HUDEP-2 (cell line): ENCODE measurements around the gene ST3GAL4.

Experiments
- DNase-seq, 76 experiments: peaks; one replicate each; lab custom pipeline; 2025; ENCODE audit not compliant: unreplicated experiment in 76 of 76; lab: John Stamatoyannopoulos, UW

Gene ST3GAL4

GRCh38 chr11:126345283-126345682, 10.2 kb upstream of the ST3GAL4 start:
- no peak for DNase-seq

- peak in 75 of 76 experiments; percentile 22 to 98 (median 85) for DNase-seq
Observed at GRCh38 chr11:126345759-126346585, 9.5 kb upstream of the ST3GAL4 start.

- no peak for DNase-seq
Observed at GRCh38 chr11:126346586-126346940, 8.9 kb upstream of the ST3GAL4 start.

- peak in 5 of 76 experiments; percentile 5 to 34 (median 16) for DNase-seq
Observed at GRCh38 chr11:126346946-126347345, 8.5 kb upstream of the ST3GAL4 start.

GRCh38 chr11:126347751-126348668, 7.5 kb upstream of the ST3GAL4 start:
- DNase-seq, result peak in 18 of 76 experiments; percentile 9 to 54 (median 34)

GRCh38 chr11:126348806-126349582, 6.5 kb upstream of the ST3GAL4 start:
- no peak for DNase-seq

GRCh38 chr11:126350836-126351235, 4.7 kb upstream of the ST3GAL4 start:
- peak in 1 of 76 experiments; percentile 4 for DNase-seq

GRCh38 chr11:126352163-126352562, 3.3 kb upstream of the ST3GAL4 start:
- no peak for DNase-seq

- DNase-seq, result peak in 14 of 76 experiments; percentile 3 to 53 (median 21)
Observed at GRCh38 chr11:126352934-126353801, 2.3 kb upstream of the ST3GAL4 start.

GRCh38 chr11:126354631-126355323, 709 bp upstream of the ST3GAL4 start:
- DNase-seq, result no peak

- no peak for DNase-seq
Observed at GRCh38 chr11:126355926-126356897, 726 bp downstream of the ST3GAL4 start.

- DNase-seq, result no peak
Observed at GRCh38 chr11:126357055-126357962, 1.8 kb downstream of the ST3GAL4 start.

GRCh38 chr11:126357969-126358762, 2.7 kb downstream of the ST3GAL4 start:
- DNase-seq, result no peak

GRCh38 chr11:126358763-126359160, 3.3 kb downstream of the ST3GAL4 start:
- no peak for DNase-seq

GRCh38 chr11:126359431-126360048, 4.1 kb downstream of the ST3GAL4 start:
- peak in 3 of 76 experiments; percentile 2 to 6 (median 4) for DNase-seq

GRCh38 chr11:126360049-126360446, 4.6 kb downstream of the ST3GAL4 start:
- DNase-seq, result no peak
